ENCODE data around the gene ZNF367. TPM values are rescaled to one million over a fixed set of nuclear protein-coding genes. Genes with fewer than 3 reads are reported as not detected.

ZNF367 gene
- total RNA-seq (2022; extraction: Qiagen RNA extraction; ENCODE audit: low read depth), result 5.9 to 8.0 TPM (median 7.1 TPM) in 5 replicates

DNA sequence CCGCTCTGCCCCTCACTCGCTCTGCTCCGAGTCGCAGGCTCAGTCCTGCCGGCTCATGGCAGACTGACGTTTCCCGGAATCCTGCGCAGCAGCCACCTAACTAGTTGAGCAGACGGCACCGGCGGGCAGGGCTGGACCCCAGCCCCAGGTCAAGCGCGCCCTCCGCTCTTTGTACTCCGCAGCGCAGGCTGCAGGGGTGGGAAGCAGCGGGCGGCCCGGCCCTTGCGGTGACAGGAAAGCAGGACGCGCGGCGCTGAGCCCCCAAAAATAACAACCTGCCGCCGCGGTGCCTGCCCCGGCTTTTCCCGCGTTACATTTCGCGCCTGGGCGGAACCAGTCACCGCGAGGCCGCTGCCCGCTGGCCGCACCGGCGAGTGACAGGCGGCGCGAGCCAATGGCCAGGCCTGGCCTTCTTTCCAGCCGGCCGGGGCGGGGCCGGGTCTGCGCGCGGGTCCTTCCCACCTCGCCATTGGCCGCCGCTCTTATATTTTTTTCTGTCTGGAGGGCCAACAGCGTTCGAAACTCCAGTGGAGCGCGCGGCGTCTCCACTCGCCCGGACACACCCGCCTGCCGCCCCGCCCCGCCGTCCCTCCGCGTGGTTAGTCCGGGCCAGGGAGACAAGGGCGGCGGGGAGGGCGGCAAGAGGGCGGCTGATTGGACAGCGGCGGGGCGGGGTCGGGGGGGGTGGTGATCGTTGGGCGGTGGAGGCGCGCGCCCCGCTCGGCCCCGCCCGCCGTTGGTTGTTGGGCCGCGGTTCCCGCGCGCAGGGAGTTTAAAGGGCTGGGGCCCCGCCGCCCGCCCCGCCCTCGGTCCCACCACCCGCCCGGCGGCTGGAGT, at the start of gene ZNF367:
Gene ZNF367 (minus strand): TSS at position 288 of the 837 bp plus-strand sequence. CDS start 338 bp downstream, outside the sequence.

DNA sequence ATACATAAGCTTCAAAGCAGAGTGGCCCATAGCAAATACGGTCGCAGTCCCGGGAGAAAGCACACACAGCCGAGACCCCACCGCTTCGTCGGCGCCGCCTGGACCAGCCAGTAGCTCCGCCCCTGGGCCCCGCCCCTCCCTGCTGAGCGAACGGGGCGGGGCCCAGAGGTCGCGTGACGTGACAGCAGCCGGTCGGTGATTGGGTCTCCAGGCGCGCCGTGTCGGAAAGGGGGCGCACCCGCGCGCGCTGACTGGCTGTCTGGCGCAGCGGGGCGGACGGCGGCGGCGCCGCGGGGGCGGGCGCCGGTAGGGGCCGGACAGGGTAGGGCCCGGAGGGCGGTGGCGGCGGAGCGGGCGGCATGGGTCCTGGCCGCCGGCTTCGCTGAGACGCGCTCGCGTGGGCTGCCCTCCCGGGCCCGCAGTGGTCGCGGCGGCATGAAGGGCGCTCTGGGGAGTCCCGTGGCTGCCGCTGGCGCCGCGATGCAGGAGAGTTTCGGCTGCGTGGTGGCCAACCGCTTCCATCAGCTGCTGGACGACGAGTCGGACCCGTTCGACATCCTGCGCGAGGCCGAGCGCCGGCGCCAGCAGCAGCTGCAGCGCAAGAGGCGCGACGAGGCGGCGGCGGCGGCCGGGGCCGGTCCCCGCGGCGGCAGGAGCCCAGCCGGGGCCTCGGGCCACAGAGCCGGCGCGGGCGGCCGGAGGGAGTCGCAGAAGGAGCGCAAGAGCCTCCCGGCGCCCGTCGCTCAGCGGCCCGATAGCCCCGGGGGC, 31.9 kb upstream of the ZNF367 start, which contains the start of gene HABP4:
Gene HABP4 (plus strand): TSS at position 325 of the 768 bp plus-strand sequence. CDS start 111 bp downstream, at position 436.

DNA sequence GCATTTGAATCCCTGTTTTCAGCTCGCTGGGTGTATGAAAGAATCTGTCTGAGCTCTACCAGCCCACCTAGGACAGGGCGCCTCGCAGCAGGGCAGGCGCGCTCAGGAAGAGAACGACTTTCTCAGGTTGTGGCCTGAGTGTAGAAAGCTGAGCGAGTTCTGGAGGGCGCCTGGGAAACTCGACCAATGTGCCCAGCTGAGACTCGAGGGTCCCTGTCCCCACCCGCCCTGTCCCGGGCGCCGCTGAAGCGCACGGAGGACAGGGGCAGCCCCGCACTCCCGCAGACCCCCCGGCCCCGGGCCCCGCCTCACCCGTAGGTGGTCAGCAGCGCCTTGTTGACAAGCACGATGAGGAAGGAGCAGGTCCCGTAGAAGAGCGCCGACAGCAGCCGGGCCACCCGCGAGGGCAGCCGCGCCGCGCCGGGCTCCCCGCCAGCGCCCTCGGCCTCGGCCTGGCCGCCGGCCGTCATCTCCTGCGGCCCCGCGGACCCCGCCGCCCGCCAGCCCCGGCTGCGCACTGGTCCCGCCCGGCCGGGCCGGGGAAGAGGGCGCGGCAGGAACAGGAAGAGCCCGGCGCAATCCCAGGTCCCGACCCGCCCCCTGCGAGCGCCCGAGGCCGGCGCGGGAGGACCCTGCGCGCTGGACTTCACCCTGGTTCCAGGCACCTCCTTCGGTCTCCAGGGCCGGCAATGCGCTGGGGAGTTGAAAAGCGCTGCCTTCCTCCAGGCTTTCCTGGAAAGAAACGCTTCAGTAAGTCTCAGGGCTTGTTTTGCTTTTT, 34.8 kb downstream of the ZNF367 start, which contains the start of gene SLC35D2:
Gene SLC35D2 (minus strand): TSS at position 547 of the 778 bp plus-strand sequence. CDS start 77 bp downstream, at position 470.

Other genes starting within 250 kb of the ZNF367 start
- gene HSD17B3, start 116.2 kb downstream of the ZNF367 start, total RNA-seq (2022; extraction: Qiagen RNA extraction; ENCODE audit: low read depth), result 0.19 to 0.31 TPM in 2 of 5 replicates, not detected in the others
- gene SLC35D2, start 34.7 kb downstream of the ZNF367 start, total RNA-seq (2022; extraction: Qiagen RNA extraction; ENCODE audit: low read depth), result 14.3 to 21.0 TPM (median 19.6 TPM) in 5 replicates
- 14.8 to 17.5 TPM (median 16.2 TPM) in 5 replicates for gene HABP4, start 31.8 kb upstream of the ZNF367 start, total RNA-seq (2022; extraction: Qiagen RNA extraction; ENCODE audit: low read depth)
- 9.0 to 13.0 TPM (median 11.1 TPM) in 5 replicates for gene CDC14B, start 201.5 kb upstream of the ZNF367 start, total RNA-seq (2022; extraction: Qiagen RNA extraction; ENCODE audit: low read depth)
- gene PRXL2C, start 236.9 kb upstream of the ZNF367 start, total RNA-seq (2022; extraction: Qiagen RNA extraction; ENCODE audit: low read depth), result 14.2 to 16.8 TPM (median 16.0 TPM) in 5 replicates

Measured in A549 treated with DMSO at 1 μM for 4 hours (cell line).